Lung (tissue), 12 donors: ENCODE data around the gene C1orf216. TPM values are rescaled to one million over a fixed set of nuclear protein-coding genes. Genes with fewer than 3 reads are reported as not detected.

Source experiments
- ATAC-seq: fragments of 200-7000 bp; cut with Tn5 transposase; one replicate; pipeline ENCODE4 v1.9.1; 2020; ENCODE audit warnings: moderate number of reproducible peaks; ENCODE audit not compliant: insufficient read depth, low FRiP score
- DNase-seq, 3 donors: peaks; one replicate each; pipeline ENCODE4 v3.0.0-alpha.2; 2013 to 2017
- H3K27ac ChIP-seq, 2 donors: one replicate each; pipeline ENCODE4 v1.5.1; 2013; ENCODE audit warnings: mild to moderate bottlenecking in 2 of 2, moderate library complexity in 2 of 2, control low read depth in 1 of 2, inconsistent platforms in 1 of 2, low read depth in 1 of 2, low read length in 1 of 2
- H3K27me3 ChIP-seq, 3 donors: one replicate each; pipeline ENCODE4 v1.5.1; 2013; ENCODE audit warnings: low read length in 2 of 3; ENCODE audit not compliant: control insufficient read depth in 3 of 3, insufficient read depth in 3 of 3
- H3K36me3 ChIP-seq, 4 donors: one replicate each; pipeline ENCODE4 v1.5.1; 2013; ENCODE audit warnings: low read length in 4 of 4, mild to moderate bottlenecking in 1 of 4, moderate library complexity in 1 of 4; ENCODE audit not compliant: control insufficient read depth in 4 of 4, insufficient read depth in 4 of 4
- H3K4me1 ChIP-seq, 5 donors: one replicate each; pipeline ENCODE4 v1.5.1; 2013; ENCODE audit warnings: low read length in 5 of 5, mild to moderate bottlenecking in 2 of 5, moderate library complexity in 1 of 5; ENCODE audit not compliant: control insufficient read depth in 5 of 5, insufficient read depth in 5 of 5
- H3K4me3 ChIP-seq: one replicate; pipeline ENCODE4 v1.5.1; 2013; ENCODE audit warnings: mild to moderate bottlenecking, control low read depth, moderate library complexity
- H3K9ac ChIP-seq, 2 donors: one replicate each; pipeline ENCODE4 v1.5.1; 2013; ENCODE audit warnings: low read length in 2 of 2, control low read depth in 1 of 2; ENCODE audit not compliant: insufficient read depth in 1 of 2
- H3K9me3 ChIP-seq, 4 donors: one replicate each; pipeline ENCODE4 v1.5.1; 2013; ENCODE audit warnings: low read length in 3 of 4, mild to moderate bottlenecking in 1 of 4, moderate library complexity in 1 of 4; ENCODE audit not compliant: control insufficient read depth in 4 of 4, insufficient read depth in 3 of 4
- CTCF ChIP-seq: IDR thresholded peaks from 2 replicates; pipeline ENCODE4 v1.5.1; 2012; ENCODE audit warnings: mild to moderate bottlenecking; ENCODE audit errors: control extremely low read depth, extremely low read depth
- WGBS, 2 donors: extraction: QIAGEN DNeasy Blood & Tissue Kit; methylation state at CpG; one replicate each; pipeline ENCODE4 v1.1.7; 2013; 5-methylcytosine and 5-hydroxymethylcytosine counted together
- polyA plus RNA-seq, 2 donors: library from polyadenylated mRNA; stranded (reverse); fragments of 200-250 nt; gene quantifications; one replicate each; pipeline ENCODE4 v1.2.1, GENCODE V29; 2013
- total RNA-seq, 2 donors: library from RNA; depleted of rRNA in 1 of 2; stranded (reverse); fragments of >200 nt in 1 of 2; gene quantifications; one replicate each; pipeline ENCODE4 v1.2.1, GENCODE V29; 2014 to 2021
- donor health status: control.
- donor health status: control.
- donor health status: Bipolar disorder and iron deficiency.
- donor health status: healthy.
- donor health status: DM: yes; HTN: yes; CAD: no.

Gene C1orf216
- total and polyA plus RNA-seq, 4 donors, result 5.1 to 11.2 (median 8.3) TPM

- Histone ChIP-seq H3K9me3 (no peaks in the 10 kb centered on the region), H3K27ac (no peak overlapping the region), H3K4me3 (no peak overlapping the region), H3K4me1 (no peaks in the 10 kb centered on the region), H3K27me3 (peaks cover 0 to 8% (median 5%) of the 10 kb centered on the region in 3 donors), H3K9ac (no peak overlapping the region), H3K36me3 (no peaks in the 10 kb centered on the region)
- WGBS, 2 donors, result 89 to 93% methylated on average over 3 of the region's 3 CpGs
- ATAC-seq (no peak), DNase-seq (no peak)
- TF ChIP-seq CTCF, result no peak
These were observed 38.4 kb downstream of the C1orf216 start for GRCh38 chr1:35680271-35680670.

GRCh38 chr1:35675773-35676172 lies 42.9 kb downstream of the C1orf216 start:
- H3K27me3 ChIP-seq, result peaks cover 0 to 6% (median 5%) of the 10 kb centered on the region in 3 donors
- H3K27ac ChIP-seq, result no peak overlapping the region
- ATAC-seq (no peak), DNase-seq (no peak)
- TF ChIP-seq CTCF, result no peak
- WGBS, 2 donors, result 67 to 85% methylated on average over 1 of the region's 1 CpG
- H3K36me3 ChIP-seq, result no peaks in the 10 kb centered on the region
- no peak overlapping the region for H3K4me3 ChIP-seq
- no peaks in the 10 kb centered on the region for H3K9me3 ChIP-seq
- H3K4me1 ChIP-seq, result no peaks in the 10 kb centered on the region
- H3K9ac ChIP-seq, result no peak overlapping the region

GRCh38 chr1:35674111-35674510 lies 44.6 kb downstream of the C1orf216 start:
- Histone ChIP-seq H3K36me3 (no peaks in the 10 kb centered on the region), H3K4me3 (no peak overlapping the region), H3K9ac (no peak overlapping the region), H3K9me3 (no peaks in the 10 kb centered on the region), H3K27me3 (peaks cover 0 to 6% (median 5%) of the 10 kb centered on the region in 3 donors), H3K4me1 (no peaks in the 10 kb centered on the region), H3K27ac (no peak overlapping the region)
- TF ChIP-seq CTCF, result no peak
- WGBS, 2 donors, result 80 to 85% methylated on average over 5 of the region's 5 CpGs
- no peak for DNase-seq
- ATAC-seq, result no peak

DNA sequence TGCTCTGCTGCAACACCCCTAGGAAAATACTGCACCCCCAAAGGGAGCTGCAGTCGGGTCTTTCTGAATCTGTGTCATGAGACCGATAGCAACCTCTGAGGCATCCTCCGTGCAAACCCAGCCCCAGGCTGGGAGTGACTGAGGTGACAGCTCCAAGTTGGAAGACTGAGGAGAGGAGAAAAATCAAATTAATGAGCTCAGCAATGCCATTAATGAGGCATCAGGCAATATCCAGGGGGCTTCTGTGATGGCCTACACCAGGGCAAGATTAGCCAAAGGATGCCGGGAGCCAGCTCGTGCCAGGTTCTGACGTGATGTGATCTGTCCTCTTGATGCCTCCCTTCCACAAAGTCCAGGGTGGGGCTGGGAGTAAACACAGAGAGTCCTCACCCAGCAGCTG lies 46.6 kb downstream of the C1orf216 start:
- H3K36me3 ChIP-seq, result no peaks in the 10 kb centered on the region
- WGBS, 2 donors, result 79 to 84% methylated on average over 6 of the region's 6 CpGs

More for the DNA sequence above, 46.6 kb downstream of the C1orf216 start:
- DNase-seq (no peak), ATAC-seq (no peak)
- H3K4me1 ChIP-seq, result no peaks in the 10 kb centered on the region
- H3K27ac ChIP-seq, result no peak overlapping the region
- H3K9me3 ChIP-seq, result no peaks in the 10 kb centered on the region
- H3K27me3 ChIP-seq, result peaks cover 0 to 5% (median 3%) of the 10 kb centered on the region in 3 donors
- H3K9ac ChIP-seq, result no peak overlapping the region
- no peak overlapping the region for H3K4me3 ChIP-seq
- TF ChIP-seq CTCF, result no peak
